Osteoblast (primary cell): ENCODE measurements around the gene TTC21A. TPM values are rescaled to one million over a fixed set of nuclear protein-coding genes. Genes with fewer than 3 reads are reported as not detected.
A peak's percentile ranks its signal among the peaks of the same experiment; 100 is the strongest.

Experiments
- DNase-seq: peaks from one replicate; pipeline ENCODE4 v3.0.0; 2011; ENCODE audit warnings: low spot score, mixed read lengths; ENCODE audit not compliant: insufficient read length; ENCODE audit errors: missing footprints
- H2AFZ ChIP-seq: 2 replicates; pipeline ENCODE4 v1.6.0; 2011; ENCODE audit warnings: mild to moderate bottlenecking, low read length
- H3K27ac ChIP-seq: 2 replicates; pipeline ENCODE4 v1.5.1; 2011; ENCODE audit warnings: mild to moderate bottlenecking, low read depth, low read length, moderate library complexity
- H3K27me3 ChIP-seq: 2 replicates; pipeline ENCODE4 v1.6.0; 2012; ENCODE audit warnings: mild to moderate bottlenecking, control low read depth, inconsistent platforms, low read length, moderate library complexity; ENCODE audit not compliant: insufficient read depth
- H3K36me3 ChIP-seq: 2 replicates; pipeline ENCODE4 v1.5.1; 2011; ENCODE audit warnings: mild to moderate bottlenecking, low read length, control low read depth, moderate library complexity; ENCODE audit not compliant: insufficient read depth
- H3K4me1 ChIP-seq: 2 replicates; pipeline ENCODE4 v1.5.1; 2011; ENCODE audit warnings: mild to moderate bottlenecking, low read length, control low read depth, moderate library complexity; ENCODE audit not compliant: insufficient read depth
- H3K4me2 ChIP-seq: 2 replicates; pipeline ENCODE4 v1.6.0; 2011; ENCODE audit warnings: mild to moderate bottlenecking, low read length; ENCODE audit not compliant: insufficient read depth
- H3K4me3 ChIP-seq: fragments of 200-600 bp; sonication (generic); 3 replicates; pipeline ENCODE4 v1.5.1; 2012; ENCODE audit warnings: mild to moderate bottlenecking, low read length, inconsistent platforms; ENCODE audit not compliant: insufficient read depth
- H3K79me2 ChIP-seq: 2 replicates; pipeline ENCODE4 v1.6.0; 2012; ENCODE audit warnings: mild to moderate bottlenecking, low read length, control low read depth, inconsistent platforms; ENCODE audit not compliant: insufficient read depth
- H3K9me3 ChIP-seq: 2 replicates; pipeline ENCODE4 v1.5.1; 2011; ENCODE audit warnings: low read depth, low read length, control low read depth
- H4K20me1 ChIP-seq: 2 replicates; pipeline ENCODE4 v1.6.0; 2012; ENCODE audit warnings: mild to moderate bottlenecking, low read length, control low read depth; ENCODE audit not compliant: insufficient read depth
- CTCF ChIP-seq: IDR thresholded peaks from 2 replicates; pipeline ENCODE4 v1.5.1; 2011; ENCODE audit warnings: mild to moderate bottlenecking, low read depth, low read length, moderate library complexity; ENCODE audit errors: extremely low read depth
- total RNA-seq: library from RNA; depleted of rRNA; stranded (reverse); fragments of >200 nt; gene quantifications from 2 replicates; pipeline ENCODE4 v1.2.3, GENCODE V29; 2012

TTC21A gene
- total RNA-seq, 1 donor: 6.9 TPM

- no peak overlapping the region for H3K4me3 ChIP-seq
- H3K4me2 ChIP-seq: no peak overlapping the region
- no peak for TF ChIP-seq CTCF
- H3K27me3 ChIP-seq: peaks cover 3% of the 10 kb centered on the region
- peaks cover 2% of the 10 kb centered on the region for H3K4me1 ChIP-seq
- peaks cover 5% of the 10 kb centered on the region for H4K20me1 ChIP-seq
- no peaks in the 10 kb centered on the region for H3K36me3 ChIP-seq
- DNase-seq: no peak
- H3K9me3 ChIP-seq: no peaks in the 10 kb centered on the region
- no peak overlapping the region for H2AFZ ChIP-seq
- H3K27ac ChIP-seq: no peak overlapping the region
- H3K79me2 ChIP-seq: peaks cover 6% of the 10 kb centered on the region
Observed at GRCh38 chr3:39157359-39157758, 49.9 kb downstream of the TTC21A start.

DNA sequence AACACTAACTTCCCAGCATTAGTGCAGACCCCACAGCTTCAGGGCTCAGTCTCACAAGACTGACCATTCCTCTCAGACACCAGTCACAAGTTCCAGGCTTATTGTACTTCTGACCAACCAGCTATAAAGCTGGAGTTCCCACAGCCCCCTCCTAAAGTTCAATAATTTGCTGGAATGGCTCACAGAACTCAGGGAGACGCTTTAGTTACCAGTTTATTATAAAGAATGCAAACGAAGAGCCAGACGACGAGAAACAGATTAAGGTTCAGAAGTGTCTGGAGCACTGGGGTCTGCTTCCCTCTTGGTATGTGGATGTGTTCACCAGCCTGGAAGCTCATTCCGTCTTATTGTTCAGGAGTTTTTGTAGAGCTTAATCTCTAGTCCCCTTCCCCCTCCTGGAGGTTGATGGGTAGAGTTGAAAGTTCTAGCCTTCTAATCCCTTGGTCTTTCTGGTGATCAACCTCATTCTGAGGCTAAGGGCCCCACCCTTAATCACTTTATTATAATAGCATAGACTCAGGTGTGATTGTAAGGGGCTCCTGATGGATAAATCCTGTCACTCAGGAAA, 50.8 kb downstream of the TTC21A start:
- Histone ChIP-seq H2AFZ (no peak overlapping the region), H3K79me2 (no peaks in the 10 kb centered on the region), H3K27me3 (peaks cover 3% of the 10 kb centered on the region), H3K36me3 (no peaks in the 10 kb centered on the region), H3K4me1 (no peaks in the 10 kb centered on the region), H3K27ac (no peak overlapping the region), H3K4me3 (no peak overlapping the region), H3K4me2 (no peak overlapping the region), H4K20me1 (no peaks in the 10 kb centered on the region), H3K9me3 (no peaks in the 10 kb centered on the region)
- TF ChIP-seq CTCF: no peak
- DNase-seq: no peak

- DNase-seq: no peak
- no peak overlapping the region for H3K4me3 ChIP-seq
- no peak overlapping the region for H2AFZ ChIP-seq
- H3K27ac ChIP-seq: no peak overlapping the region
- no peaks in the 10 kb centered on the region for H3K27me3 ChIP-seq
- no peaks in the 10 kb centered on the region for H3K79me2 ChIP-seq
- no peak for TF ChIP-seq CTCF
- H3K36me3 ChIP-seq: no peaks in the 10 kb centered on the region
- H4K20me1 ChIP-seq: no peaks in the 10 kb centered on the region
- no peak overlapping the region for H3K4me2 ChIP-seq
- H3K9me3 ChIP-seq: no peaks in the 10 kb centered on the region
- H3K4me1 ChIP-seq: peaks cover 20% of the 10 kb centered on the region
Observed at GRCh38 chr3:39164414-39164813, 56.9 kb downstream of the TTC21A start.

GRCh38 chr3:39165518-39165917, 58.0 kb downstream of the TTC21A start:
- H3K79me2 ChIP-seq: no peaks in the 10 kb centered on the region
- H3K4me3 ChIP-seq: no peak overlapping the region
- no peaks in the 10 kb centered on the region for H4K20me1 ChIP-seq
- H3K27me3 ChIP-seq: no peaks in the 10 kb centered on the region
- no peaks in the 10 kb centered on the region for H3K9me3 ChIP-seq
- no peak for DNase-seq
- H3K27ac ChIP-seq: peak overlapping the region; percentile 79
- no peaks in the 10 kb centered on the region for H3K36me3 ChIP-seq
- H3K4me2 ChIP-seq: no peak overlapping the region
- no peak overlapping the region for H2AFZ ChIP-seq
- peaks cover 20% of the 10 kb centered on the region for H3K4me1 ChIP-seq
- TF ChIP-seq CTCF: no peak
